Measurements from ENCODE around the gene RBFOX1. TPM values are rescaled to one million over a fixed set of nuclear protein-coding genes. Genes with fewer than 3 reads are reported as not detected.

The RBFOX1 gene
- total RNA-seq, 4 donors from 2014 or later = 0.40 to 0.98 TPM; not detected in 2

DNA sequence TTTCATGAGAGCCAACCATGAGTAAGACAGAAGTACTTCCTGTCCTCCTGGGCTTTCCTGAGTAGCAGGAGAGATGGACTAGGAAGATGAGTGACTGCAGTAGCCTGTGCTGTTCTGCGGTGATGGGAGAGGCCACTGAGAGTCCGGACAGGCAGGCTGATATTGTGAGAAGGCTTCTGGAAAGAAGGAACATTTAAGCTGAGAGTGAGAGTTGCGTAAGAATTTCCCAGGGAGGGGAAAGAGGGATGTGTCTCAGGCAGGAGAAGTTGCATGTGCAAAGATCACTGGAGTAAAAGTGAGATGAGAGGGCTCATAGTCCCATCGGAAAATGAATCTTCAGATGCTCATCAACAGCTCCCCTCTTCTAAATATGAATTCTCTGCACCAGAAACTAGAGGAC is 258.3 kb downstream of the RBFOX1 start:
- 79 to 87% methylated on average over 4 of the region's 4 CpGs for WGBS, 2 donors
- H3K9me3 ChIP-seq = no peaks in the 10 kb centered on the region
- no peaks in the 10 kb centered on the region for H3K36me3 ChIP-seq
- intact Hi-C loops (cut with DNase I) = no loop called here
- DNase-seq = no peak
- no peaks in the 10 kb centered on the region for H3K27me3 ChIP-seq
- no peak overlapping the region for H3K27ac ChIP-seq
- no peak for TF ChIP-seq POLR2A (IDR thresholded peaks at IDR 0.05)
- TF ChIP-seq, protein P1, sequence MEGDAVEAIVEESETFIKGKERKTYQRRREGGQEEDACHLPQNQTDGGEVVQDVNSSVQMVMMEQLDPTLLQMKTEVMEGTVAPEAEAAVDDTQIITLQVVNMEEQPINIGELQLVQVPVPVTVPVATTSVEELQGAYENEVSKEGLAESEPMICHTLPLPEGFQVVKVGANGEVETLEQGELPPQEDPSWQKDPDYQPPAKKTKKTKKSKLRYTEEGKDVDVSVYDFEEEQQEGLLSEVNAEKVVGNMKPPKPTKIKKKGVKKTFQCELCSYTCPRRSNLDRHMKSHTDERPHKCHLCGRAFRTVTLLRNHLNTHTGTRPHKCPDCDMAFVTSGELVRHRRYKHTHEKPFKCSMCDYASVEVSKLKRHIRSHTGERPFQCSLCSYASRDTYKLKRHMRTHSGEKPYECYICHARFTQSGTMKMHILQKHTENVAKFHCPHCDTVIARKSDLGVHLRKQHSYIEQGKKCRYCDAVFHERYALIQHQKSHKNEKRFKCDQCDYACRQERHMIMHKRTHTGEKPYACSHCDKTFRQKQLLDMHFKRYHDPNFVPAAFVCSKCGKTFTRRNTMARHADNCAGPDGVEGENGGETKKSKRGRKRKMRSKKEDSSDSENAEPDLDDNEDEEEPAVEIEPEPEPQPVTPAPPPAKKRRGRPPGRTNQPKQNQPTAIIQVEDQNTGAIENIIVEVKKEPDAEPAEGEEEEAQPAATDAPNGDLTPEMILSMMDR (IDR thresholded peaks at IDR 0.05) = no peak
- no peaks in the 10 kb centered on the region for H3K4me1 ChIP-seq
- no peak overlapping the region for H3K4me3 ChIP-seq (replicated peaks in 1 of 3)

GRCh38 chr16:7596308-7596707 is 263.7 kb downstream of the RBFOX1 start:
- Histone ChIP-seq H3K4me3 (replicated peaks in 1 of 3) (no peak overlapping the region), H3K36me3 (no peaks in the 10 kb centered on the region), H3K9me3 (no peaks in the 10 kb centered on the region), H3K27ac (no peak overlapping the region), H3K27me3 (no peaks in the 10 kb centered on the region), H3K4me1 (no peaks in the 10 kb centered on the region)
- DNase-seq = no peak
- WGBS, 2 donors = 92% methylated on average over 11 of the region's 11 CpGs
- intact Hi-C loops (cut with DNase I) = no loop called here
- no peak for TF ChIP-seq POLR2A (IDR thresholded peaks at IDR 0.05)
- TF ChIP-seq, protein P1 (IDR thresholded peaks at IDR 0.05) = no peak

DNA sequence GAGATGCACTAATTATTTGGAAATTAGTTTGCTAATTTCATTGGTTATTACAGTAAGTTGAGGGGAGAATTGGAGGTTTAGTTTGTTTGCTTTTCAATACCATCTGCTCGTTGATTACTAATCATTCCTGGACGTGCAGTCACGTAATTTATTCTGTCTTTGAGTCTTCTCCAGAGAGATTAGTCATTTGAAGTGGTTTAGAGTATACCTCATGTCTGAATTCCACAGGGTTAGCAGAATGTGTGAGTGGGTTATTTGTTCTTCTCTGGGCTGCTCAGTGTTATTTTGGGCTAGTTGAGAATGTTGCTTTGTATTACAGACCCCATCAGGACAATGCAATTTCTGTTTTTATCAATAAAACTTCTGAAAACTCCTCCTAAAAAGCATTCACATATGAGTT is 265.0 kb downstream of the RBFOX1 start:
- Histone ChIP-seq H3K4me1 (no peaks in the 10 kb centered on the region), H3K36me3 (no peaks in the 10 kb centered on the region), H3K27me3 (no peaks in the 10 kb centered on the region), H3K9me3 (no peaks in the 10 kb centered on the region), H3K4me3 (replicated peaks in 1 of 3) (no peak overlapping the region), H3K27ac (no peak overlapping the region)
- TF ChIP-seq, protein P1 (IDR thresholded peaks at IDR 0.05) = no peak
- TF ChIP-seq POLR2A (IDR thresholded peaks at IDR 0.05) = no peak
- DNase-seq = no peak
- intact Hi-C loops (cut with DNase I) = no loop called here
- WGBS, 2 donors = 30 to 31% methylated on average over 3 of the region's 3 CpGs

GRCh38 chr16:7601100-7601499 is 268.5 kb downstream of the RBFOX1 start:
- intact Hi-C loops (cut with DNase I) = no loop called here
- no peaks in the 10 kb centered on the region for H3K36me3 ChIP-seq
- TF ChIP-seq, protein P1 (IDR thresholded peaks at IDR 0.05) = no peak
- no peak for TF ChIP-seq POLR2A (IDR thresholded peaks at IDR 0.05)
- no peaks in the 10 kb centered on the region for H3K4me1 ChIP-seq
- H3K9me3 ChIP-seq = no peaks in the 10 kb centered on the region
- H3K27ac ChIP-seq = no peak overlapping the region
- no peaks in the 10 kb centered on the region for H3K27me3 ChIP-seq
- WGBS, 2 donors = 49 to 58% methylated on average over 3 of the region's 3 CpGs
- H3K4me3 ChIP-seq (replicated peaks in 1 of 3) = no peak overlapping the region
- no peak for DNase-seq

DNA sequence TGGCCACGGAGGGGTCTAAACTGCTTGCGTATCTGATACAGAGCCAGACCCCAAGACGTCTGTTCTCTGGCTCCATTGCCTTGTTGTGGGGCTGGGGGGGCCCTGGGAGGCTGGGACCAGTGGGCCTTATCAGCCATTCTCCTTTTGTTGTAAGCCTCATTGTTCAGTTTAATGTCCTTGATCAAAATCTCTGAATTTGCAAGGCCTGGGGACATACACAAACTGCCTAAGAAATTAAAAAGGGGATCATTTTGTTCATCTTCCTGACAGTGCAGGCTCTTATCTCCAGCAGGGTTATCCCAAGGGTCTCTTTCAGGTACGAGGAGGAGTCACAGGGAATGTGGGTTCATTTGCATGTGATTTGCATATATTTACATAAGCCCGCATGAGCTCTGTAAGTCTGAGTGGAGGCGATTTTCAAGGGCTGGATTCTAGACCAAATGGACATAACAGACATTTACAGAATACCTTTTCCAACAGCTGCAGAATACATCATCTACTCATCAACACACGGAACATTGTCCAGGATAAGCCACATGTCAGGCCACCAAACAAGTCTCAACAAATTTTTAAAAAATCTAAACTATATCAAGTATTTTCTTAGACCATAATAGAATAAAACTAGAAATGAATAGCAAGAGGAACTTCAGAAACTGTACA is 269.8 kb downstream of the RBFOX1 start:
- TF ChIP-seq POLR2A (IDR thresholded peaks at IDR 0.05) = no peak
- TF ChIP-seq, protein P1 (IDR thresholded peaks at IDR 0.05) = no peak
- Histone ChIP-seq H3K36me3 (no peaks in the 10 kb centered on the region), H3K4me3 (replicated peaks in 1 of 3) (no peak overlapping the region), H3K9me3 (no peaks in the 10 kb centered on the region), H3K27ac (no peak overlapping the region), H3K27me3 (no peaks in the 10 kb centered on the region), H3K4me1 (peaks cover 0 to 3% of the 10 kb centered on the region in 2 donors)
- intact Hi-C loops (cut with DNase I) = no loop called here
- WGBS, 2 donors = 74 to 84% methylated on average over 7 of the region's 7 CpGs
- no peak for DNase-seq
